Measurements from ENCODE around the gene CDK19. TPM values are rescaled to one million over a fixed set of nuclear protein-coding genes. Genes with fewer than 3 reads are reported as not detected.

Gene CDK19
- total RNA-seq, 3 donors from 2014 or later (not counting 1 experiment from before 2014, with no cell fraction given): 21.2 to 30.8 (median 25.9) TPM

DNA sequence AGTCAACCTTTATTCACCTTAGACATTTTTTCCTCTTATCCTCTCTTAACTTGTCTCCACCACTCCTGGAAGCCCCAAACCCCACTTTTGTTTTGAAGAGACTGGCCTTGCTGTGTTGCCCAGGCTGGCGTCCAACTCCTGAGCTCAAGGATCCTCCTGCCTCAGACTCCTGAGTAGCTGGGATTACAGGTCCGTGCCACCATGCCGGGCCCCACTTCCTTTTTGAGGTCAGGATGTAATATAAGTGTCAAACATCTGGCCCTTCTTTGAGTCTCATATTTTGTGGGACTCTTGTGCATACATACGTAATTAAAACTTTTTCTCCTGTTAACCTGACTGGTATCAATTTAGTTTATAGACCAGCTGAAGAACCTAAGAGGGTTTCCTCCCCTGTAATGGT is 1.4 kb upstream of the CDK19 start:
- 19% methylated on average over 3 of the region's 4 CpGs for WGBS (ENCODE audit: insufficient coverage)
- TF ChIP-seq, protein P1, sequence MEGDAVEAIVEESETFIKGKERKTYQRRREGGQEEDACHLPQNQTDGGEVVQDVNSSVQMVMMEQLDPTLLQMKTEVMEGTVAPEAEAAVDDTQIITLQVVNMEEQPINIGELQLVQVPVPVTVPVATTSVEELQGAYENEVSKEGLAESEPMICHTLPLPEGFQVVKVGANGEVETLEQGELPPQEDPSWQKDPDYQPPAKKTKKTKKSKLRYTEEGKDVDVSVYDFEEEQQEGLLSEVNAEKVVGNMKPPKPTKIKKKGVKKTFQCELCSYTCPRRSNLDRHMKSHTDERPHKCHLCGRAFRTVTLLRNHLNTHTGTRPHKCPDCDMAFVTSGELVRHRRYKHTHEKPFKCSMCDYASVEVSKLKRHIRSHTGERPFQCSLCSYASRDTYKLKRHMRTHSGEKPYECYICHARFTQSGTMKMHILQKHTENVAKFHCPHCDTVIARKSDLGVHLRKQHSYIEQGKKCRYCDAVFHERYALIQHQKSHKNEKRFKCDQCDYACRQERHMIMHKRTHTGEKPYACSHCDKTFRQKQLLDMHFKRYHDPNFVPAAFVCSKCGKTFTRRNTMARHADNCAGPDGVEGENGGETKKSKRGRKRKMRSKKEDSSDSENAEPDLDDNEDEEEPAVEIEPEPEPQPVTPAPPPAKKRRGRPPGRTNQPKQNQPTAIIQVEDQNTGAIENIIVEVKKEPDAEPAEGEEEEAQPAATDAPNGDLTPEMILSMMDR (IDR thresholded peaks at IDR 0.05): no peak
- Mint-ChIP-seq H3K4me1 (peaks cover 23 to 26% of the 10 kb centered on the region in 2 donors), H3K9me3 (no peaks in the 10 kb centered on the region), H3K27me3 (ENCODE audit: low read depth in 2 of 2) (peaks cover 0 to 1% of the 10 kb centered on the region in 2 donors), H3K4me3 (peak overlapping the region; percentile 94), H3K27ac (peak overlapping the region; percentile 98), H3K36me3 (no peaks in the 10 kb centered on the region)
- Histone ChIP-seq H3K27me3 (ENCODE audit: control insufficient read depth, insufficient read depth, low read length) (no peaks in the 10 kb centered on the region), H3K4me3 (ENCODE audit: low read length) (no peak overlapping the region), H3K9me3 (ENCODE audit: control insufficient read depth, insufficient read depth, low read length) (no peaks in the 10 kb centered on the region), H3K36me3 (ENCODE audit: control insufficient read depth, insufficient read depth, low read length) (no peaks in the 10 kb centered on the region), H3K4me1 (ENCODE audit: control insufficient read depth, insufficient read depth, low read length) (peaks cover 13% of the 10 kb centered on the region), H3K27ac (ENCODE audit: low read length) (peak overlapping the region; percentile 93)
- peak; percentile 23 to 26 for DNase-seq
- no peak for ATAC-seq
- intact Hi-C loops (cut with micrococcal nuclease): loop anchor here (1.0 to 5.0 kb wide), 2 partner anchors 142 to 166 kb away; partner anchors contain the start of genes GTF3C6 and RPF2

DNA sequence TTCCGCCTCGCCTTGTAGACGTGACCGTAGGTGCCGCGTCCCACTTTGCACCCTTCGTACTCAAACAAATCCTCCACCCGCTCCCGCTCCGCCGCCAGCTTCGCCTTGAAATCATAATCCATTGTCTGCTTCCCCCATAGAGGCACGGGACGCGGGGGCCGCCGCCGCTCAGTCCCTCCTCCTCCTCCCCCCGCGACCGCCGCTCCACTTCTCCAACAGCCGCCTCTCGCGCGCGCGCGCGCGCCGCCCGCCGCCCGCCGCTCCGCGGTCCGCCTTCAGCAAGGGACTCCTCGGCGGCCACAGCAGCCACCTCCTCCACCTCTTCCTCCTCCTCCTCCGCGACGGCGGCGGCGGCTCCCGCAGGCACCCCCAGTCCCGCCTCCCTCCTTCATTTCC is 256 bp downstream of the CDK19 start:
- no peaks in the 10 kb centered on the region for H3K9me3 Mint-ChIP-seq
- H3K27me3 ChIP-seq (ENCODE audit: control insufficient read depth, insufficient read depth, low read length): no peaks in the 10 kb centered on the region
- H3K27ac ChIP-seq (ENCODE audit: low read length): peak overlapping the region; percentile 93
- H3K36me3 ChIP-seq (ENCODE audit: control insufficient read depth, insufficient read depth, low read length): no peaks in the 10 kb centered on the region
- peak overlapping the region; percentile 98 for H3K27ac Mint-ChIP-seq
- intact Hi-C loops (cut with micrococcal nuclease): loop anchor here (1.0 to 5.0 kb wide), 3 partner anchors 59 to 1432 kb away; partner anchors contain the start of genes AMD1, CD164 and RPF2
- peak overlapping the region; percentile 94 for H3K4me3 Mint-ChIP-seq
- no peaks in the 10 kb centered on the region for H3K36me3 Mint-ChIP-seq
- peaks cover 25 to 31% of the 10 kb centered on the region in 2 donors for H3K4me1 Mint-ChIP-seq
- no peaks in the 10 kb centered on the region for H3K9me3 ChIP-seq (ENCODE audit: control insufficient read depth, insufficient read depth, low read length)
- H3K4me1 ChIP-seq (ENCODE audit: control insufficient read depth, insufficient read depth, low read length): peaks cover 13% of the 10 kb centered on the region
- WGBS (ENCODE audit: insufficient coverage): 0% methylated on average over 49 of the region's 49 CpGs
- peak overlapping the region; percentile 70 for H3K4me3 ChIP-seq (ENCODE audit: low read length)
- ATAC-seq: peak in 2 of 3 donors; percentile 1 to 22
- no peaks in the 10 kb centered on the region for H3K27me3 Mint-ChIP-seq (ENCODE audit: low read depth in 2 of 2)
- no peak for DNase-seq
- TF ChIP-seq, protein P1 (IDR thresholded peaks at IDR 0.05): no peak

DNA sequence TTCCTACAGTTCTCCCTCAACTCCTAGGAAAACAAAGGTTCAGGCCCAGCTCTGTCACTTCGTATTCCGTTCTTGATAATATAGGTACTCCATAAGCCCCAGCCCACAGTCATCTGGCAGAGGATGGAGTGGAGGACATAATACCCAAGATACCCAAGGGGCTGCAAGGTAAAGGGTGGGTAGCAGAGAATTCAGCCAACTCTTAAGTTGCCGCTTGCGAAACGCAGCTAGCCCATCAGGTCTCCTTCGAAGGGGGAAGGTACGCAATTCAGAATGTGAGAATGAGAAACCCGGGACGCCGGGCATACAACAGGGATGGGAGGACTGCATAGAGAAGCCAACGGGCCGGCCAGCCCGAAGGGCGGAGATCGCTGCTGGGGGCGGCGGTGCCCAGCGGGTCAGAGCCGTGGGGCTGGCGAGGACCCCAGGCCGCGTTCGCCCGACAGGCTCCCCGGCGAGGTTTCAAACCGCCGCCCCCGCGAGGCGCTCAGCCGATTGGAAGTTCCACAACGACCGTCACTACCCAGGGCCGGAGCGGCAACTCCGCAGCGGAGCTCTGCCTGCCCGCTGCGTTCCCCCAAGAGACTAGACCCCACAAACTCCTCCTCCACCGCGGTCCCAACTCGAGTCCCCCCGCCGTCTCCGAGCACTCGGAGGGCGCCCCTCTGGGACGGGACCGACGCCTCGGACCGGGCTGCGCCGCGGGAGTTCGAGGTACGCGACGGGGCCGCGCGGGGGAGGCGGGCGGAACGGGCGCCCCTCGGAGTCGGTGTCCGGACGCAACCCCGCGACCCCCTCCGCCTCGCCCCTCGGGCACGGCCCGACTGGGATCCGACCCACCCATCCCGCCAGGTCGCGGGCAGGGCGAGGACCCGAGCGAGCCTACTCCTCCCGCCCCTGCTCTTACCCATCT is 911 bp downstream of the CDK19 start:
- ATAC-seq: peak; percentile 3 to 15 (median 14)
- Histone ChIP-seq H3K27ac (ENCODE audit: low read length) (peak overlapping the region; percentile 93), H3K27me3 (ENCODE audit: control insufficient read depth, insufficient read depth, low read length) (no peaks in the 10 kb centered on the region), H3K4me1 (ENCODE audit: control insufficient read depth, insufficient read depth, low read length) (peaks cover 13% of the 10 kb centered on the region), H3K9me3 (ENCODE audit: control insufficient read depth, insufficient read depth, low read length) (no peaks in the 10 kb centered on the region), H3K4me3 (ENCODE audit: low read length) (peak overlapping the region; percentile 70), H3K36me3 (ENCODE audit: control insufficient read depth, insufficient read depth, low read length) (no peaks in the 10 kb centered on the region)
- peaks cover 31 to 37% of the 10 kb centered on the region in 2 donors for H3K4me1 Mint-ChIP-seq
- intact Hi-C loops (cut with micrococcal nuclease): loop anchor here (1.0 to 5.0 kb wide), 4 partner anchors 60 to 1432 kb away; partner anchors contain the start of genes AMD1, CD164 and RPF2
- H3K27me3 Mint-ChIP-seq (ENCODE audit: low read depth in 2 of 2): no peaks in the 10 kb centered on the region
- H3K36me3 Mint-ChIP-seq: no peaks in the 10 kb centered on the region
- peak overlapping the region; percentile 94 for H3K4me3 Mint-ChIP-seq
- no peaks in the 10 kb centered on the region for H3K9me3 Mint-ChIP-seq
- TF ChIP-seq, protein P1 (IDR thresholded peaks at IDR 0.05): no peak
- under 1% methylated on average over 85 of the region's 86 CpGs for WGBS (ENCODE audit: insufficient coverage)
- H3K27ac Mint-ChIP-seq: peak overlapping the region; percentile 98
- DNase-seq: peak; percentile 68

All from natural killer cell (primary cell).